Prostate gland (tissue), 2 donors: ENCODE measurements around the gene MAML3. TPM values are rescaled to one million over a fixed set of nuclear protein-coding genes. Genes with fewer than 3 reads are reported as not detected.

Source experiments
- DNase-seq: peaks from one replicate; pipeline ENCODE4 v3.0.0-alpha.2; 2019; ENCODE audit warnings: low spot score
- H3K27ac ChIP-seq, 2 donors: fragments of 200-600 bp; sonication (generic); 2 replicates each; pipeline ENCODE4 v1.5.1; 2017 to 2019
- H3K27me3 ChIP-seq: fragments of 200-600 bp; sonication (generic); replicated peaks from 2 replicates; pipeline ENCODE4 v1.5.1; 2019; ENCODE audit not compliant: insufficient read depth
- H3K36me3 ChIP-seq, 2 donors: fragments of 200-600 bp; sonication (generic); 1 replicate in 1 of 2; 2 replicates in 1 of 2; pipeline versions ENCODE4 v1.5.1 to v1.8.1; 2017 to 2019
- H3K4me1 ChIP-seq: fragments of 200-600 bp; sonication (generic); replicated peaks from 2 replicates; pipeline ENCODE4 v1.5.1; 2019
- H3K4me3 ChIP-seq, 2 donors: fragments of 200-600 bp; sonication (generic); 2 replicates each; pipeline ENCODE4 v1.5.1; 2017 to 2019
- H3K9me3 ChIP-seq: fragments of 200-600 bp; sonication (generic); 2 replicates; pipeline ENCODE4 v1.5.1; 2017
- POLR2A ChIP-seq: fragments of 450-650 bp; IDR thresholded peaks from one replicate; pipeline ENCODE4 v1.6.1; 2016; ENCODE audit warnings: antibody characterized with exemption, mild to moderate bottlenecking
- POLR2AphosphoS5 ChIP-seq: sonication (generic); formaldehyde crosslinking; IDR thresholded peaks from one replicate; pipeline ENCODE4 v1.6.1; 2017; ENCODE audit warnings: antibody characterized with exemption
- WGBS: methylation state at CpG from one replicate; pipeline ENCODE4 v1.1.5; 2018; 5-methylcytosine and 5-hydroxymethylcytosine counted together
- intact Hi-C: fragments of 100-400 bp; cut with DNase I; formaldehyde crosslinking; loops from one replicate; pipeline ENCODE4 v1.14.2; 2022
- total RNA-seq, 2 donors: library from RNA; depleted of rRNA; stranded (reverse); fragments of >200 nt; gene quantifications; one replicate each; pipeline ENCODE4 v1.1.0, GENCODE V29; 2016
- TF ChIP-seq, protein P1 (sequence below), 4 experiments: fragments of 200-600 bp in 2 of 4; fragments of 450-650 bp in 2 of 4; sonication (generic) in 2 of 4; IDR thresholded peaks; 1 replicate in 3 of 4; 2 replicates in 1 of 4; pipeline ENCODE4 v1.5.1; 2016 to 2019; ENCODE audit warnings: antibody characterized with exemption in 4 of 4, mild to moderate bottlenecking in 2 of 4, moderate library complexity in 2 of 4

MAML3 gene
- total RNA-seq, 2 donors from 2014 or later, result 15.0 to 30.6 TPM

DNA sequence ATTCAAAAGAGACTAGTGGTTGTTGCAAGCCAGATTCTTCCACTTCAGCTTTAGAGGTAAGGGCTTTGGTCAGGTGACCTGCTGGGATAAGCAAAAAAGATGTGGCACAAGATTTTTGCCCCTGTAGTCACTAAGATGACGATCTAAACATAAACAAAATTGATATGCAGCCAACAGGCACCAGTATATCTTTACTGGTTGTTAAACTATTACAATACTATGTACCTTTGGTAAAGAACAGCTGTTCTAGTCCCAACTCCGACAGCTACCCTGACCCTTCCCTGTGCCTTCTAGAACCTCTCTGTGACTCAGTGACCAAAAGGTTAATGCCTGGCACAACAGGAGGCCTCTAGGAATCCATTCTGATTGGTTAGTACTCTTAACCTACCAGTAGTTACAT lies 428.7 kb downstream of the MAML3 start:
- Histone ChIP-seq H3K4me1 (no peaks in the 10 kb centered on the region), H3K4me3 (no peak overlapping the region), H3K27ac (no peak overlapping the region), H3K27me3 (no peaks in the 10 kb centered on the region), H3K36me3 (no peaks in the 10 kb centered on the region), H3K9me3 (no peaks in the 10 kb centered on the region)
- TF ChIP-seq POLR2A (no peak), POLR2AphosphoS5 (no peak)
- TF ChIP-seq, protein P1, sequence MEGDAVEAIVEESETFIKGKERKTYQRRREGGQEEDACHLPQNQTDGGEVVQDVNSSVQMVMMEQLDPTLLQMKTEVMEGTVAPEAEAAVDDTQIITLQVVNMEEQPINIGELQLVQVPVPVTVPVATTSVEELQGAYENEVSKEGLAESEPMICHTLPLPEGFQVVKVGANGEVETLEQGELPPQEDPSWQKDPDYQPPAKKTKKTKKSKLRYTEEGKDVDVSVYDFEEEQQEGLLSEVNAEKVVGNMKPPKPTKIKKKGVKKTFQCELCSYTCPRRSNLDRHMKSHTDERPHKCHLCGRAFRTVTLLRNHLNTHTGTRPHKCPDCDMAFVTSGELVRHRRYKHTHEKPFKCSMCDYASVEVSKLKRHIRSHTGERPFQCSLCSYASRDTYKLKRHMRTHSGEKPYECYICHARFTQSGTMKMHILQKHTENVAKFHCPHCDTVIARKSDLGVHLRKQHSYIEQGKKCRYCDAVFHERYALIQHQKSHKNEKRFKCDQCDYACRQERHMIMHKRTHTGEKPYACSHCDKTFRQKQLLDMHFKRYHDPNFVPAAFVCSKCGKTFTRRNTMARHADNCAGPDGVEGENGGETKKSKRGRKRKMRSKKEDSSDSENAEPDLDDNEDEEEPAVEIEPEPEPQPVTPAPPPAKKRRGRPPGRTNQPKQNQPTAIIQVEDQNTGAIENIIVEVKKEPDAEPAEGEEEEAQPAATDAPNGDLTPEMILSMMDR (IDR thresholded peaks at IDR 0.05), result no peak
- no peak for DNase-seq
- WGBS, result 89% methylated on average over 2 of the region's 2 CpGs
- intact Hi-C loops, result no loop called here

DNA sequence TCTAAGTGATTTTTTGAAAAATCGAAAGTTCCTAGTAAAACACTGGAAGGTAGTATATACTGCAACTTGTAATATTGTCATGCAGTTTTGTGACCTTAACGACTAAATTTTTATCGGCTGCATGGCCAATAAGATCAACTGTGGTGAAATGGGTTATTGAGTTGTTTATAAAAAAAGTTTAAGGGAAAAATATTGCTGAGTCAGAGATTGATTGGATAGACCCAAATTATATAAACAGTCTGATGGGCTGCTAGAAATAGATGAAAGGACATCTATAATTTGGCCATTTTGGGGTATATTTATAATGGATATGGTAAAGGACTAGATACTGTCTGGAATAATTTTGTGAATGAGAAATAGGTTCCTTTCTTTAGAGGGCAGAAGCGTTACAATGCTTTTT lies 432.2 kb downstream of the MAML3 start:
- Histone ChIP-seq H3K27me3 (no peaks in the 10 kb centered on the region), H3K4me3 (no peak overlapping the region), H3K27ac (no peak overlapping the region), H3K36me3 (peaks cover 0 to 4% of the 10 kb centered on the region in 2 donors), H3K4me1 (no peaks in the 10 kb centered on the region), H3K9me3 (no peaks in the 10 kb centered on the region)
- intact Hi-C loops, result no loop called here
- WGBS, result 84% methylated on average over 4 of the region's 4 CpGs
- no peak for DNase-seq
- TF ChIP-seq, protein P1 (IDR thresholded peaks at IDR 0.05), result no peak

DNA sequence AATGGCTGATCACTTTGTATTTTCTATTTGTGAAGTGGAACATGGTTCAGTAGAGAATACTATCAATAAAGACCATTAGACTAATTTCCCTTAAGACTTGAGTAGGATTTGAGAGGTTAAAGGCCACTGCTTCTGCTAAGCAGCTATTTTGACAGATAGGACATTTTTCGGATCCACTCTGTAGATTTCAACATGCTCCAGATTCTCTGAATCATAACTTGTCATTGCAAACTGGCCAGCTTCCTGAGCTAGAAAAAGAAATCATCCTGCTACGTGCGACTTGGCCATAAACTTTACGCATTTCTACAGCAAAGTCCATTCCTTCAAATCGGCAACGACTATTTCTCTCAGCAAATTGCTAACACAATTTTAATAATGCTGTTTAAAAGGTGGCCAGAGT lies 433.2 kb downstream of the MAML3 start:
- DNase-seq, result no peak
- WGBS, result 82% methylated on average over 6 of the region's 6 CpGs
- Histone ChIP-seq H3K9me3 (no peaks in the 10 kb centered on the region), H3K4me3 (no peak overlapping the region), H3K36me3 (peaks cover 0 to 4% of the 10 kb centered on the region in 2 donors), H3K4me1 (no peaks in the 10 kb centered on the region), H3K27ac (no peak overlapping the region), H3K27me3 (no peaks in the 10 kb centered on the region)
- TF ChIP-seq, protein P1 (IDR thresholded peaks at IDR 0.05), result no peak
- intact Hi-C loops, result no loop called here

DNA sequence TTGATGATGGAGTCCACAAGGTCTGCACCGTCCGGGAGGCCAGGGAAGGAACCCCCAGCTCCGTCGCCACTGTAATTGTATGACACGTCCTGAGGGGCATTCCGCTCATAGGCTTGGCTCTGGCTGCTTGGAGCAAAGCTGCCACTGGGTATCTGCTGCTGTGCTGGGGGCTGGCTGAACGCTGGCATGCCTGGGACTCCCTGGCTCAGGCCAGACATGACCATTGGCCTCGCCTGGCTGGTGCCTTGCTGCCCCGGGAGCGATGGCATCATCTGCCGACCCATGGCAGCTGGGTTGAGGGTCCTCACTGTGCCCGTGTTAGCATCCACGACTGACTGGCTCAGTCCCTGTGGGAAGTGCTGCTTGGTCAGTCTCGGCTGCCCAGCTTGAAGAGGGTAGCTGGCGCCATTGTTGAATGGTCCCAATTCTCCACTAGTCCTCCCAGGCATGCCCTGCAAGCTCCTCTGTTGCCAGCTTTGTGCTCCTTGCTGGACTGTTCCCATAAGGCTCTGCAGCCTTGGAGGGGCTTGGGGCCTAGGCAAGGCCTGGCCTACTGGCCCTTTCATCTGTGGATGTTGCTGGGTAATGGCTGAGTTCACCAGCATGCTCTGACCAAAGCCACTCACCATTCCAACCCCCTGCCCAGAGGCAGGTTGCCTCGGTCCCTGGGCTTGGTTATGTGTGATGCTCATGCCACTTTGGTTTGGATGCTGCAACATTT lies 434.4 kb downstream of the MAML3 start:
- no peaks in the 10 kb centered on the region for H3K9me3 ChIP-seq
- peaks cover 0 to 4% of the 10 kb centered on the region in 2 donors for H3K36me3 ChIP-seq
- intact Hi-C loops, result no loop called here
- TF ChIP-seq, protein P1 (IDR thresholded peaks at IDR 0.05), result no peak
- TF ChIP-seq POLR2A, result no peak
- no peak for TF ChIP-seq POLR2AphosphoS5
- WGBS, result 92% methylated on average over 16 of the region's 16 CpGs
- H3K27me3 ChIP-seq, result no peaks in the 10 kb centered on the region
- H3K27ac ChIP-seq, result no peak overlapping the region
- no peak overlapping the region for H3K4me3 ChIP-seq
- no peak for DNase-seq
- no peaks in the 10 kb centered on the region for H3K4me1 ChIP-seq

DNA sequence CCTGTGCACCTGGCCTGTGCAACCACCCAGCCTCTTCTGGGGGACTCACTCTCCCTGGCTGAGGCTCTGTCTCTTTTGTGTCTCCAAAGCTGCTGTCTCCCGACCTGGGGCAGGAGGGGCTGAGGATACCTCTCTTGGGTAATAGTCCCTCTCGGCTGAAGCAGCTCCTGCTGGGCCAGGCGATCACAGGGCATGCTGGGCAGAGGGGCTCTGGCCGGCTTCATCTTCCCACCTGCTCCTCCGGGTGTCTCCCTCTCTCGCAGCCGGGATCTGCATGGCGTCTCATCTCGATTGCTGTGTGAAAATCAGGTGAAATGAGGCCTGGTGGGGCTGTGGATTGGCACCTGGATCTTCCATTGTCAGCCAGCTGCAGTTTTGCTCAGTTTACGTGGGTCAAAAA lies 435.2 kb downstream of the MAML3 start:
- H3K4me1 ChIP-seq, result no peaks in the 10 kb centered on the region
- no peak for DNase-seq
- H3K27me3 ChIP-seq, result no peaks in the 10 kb centered on the region
- WGBS, result 82% methylated on average over 10 of the region's 10 CpGs
- no peak for TF ChIP-seq POLR2AphosphoS5
- H3K4me3 ChIP-seq, result no peak overlapping the region
- peaks cover 0 to 4% of the 10 kb centered on the region in 2 donors for H3K36me3 ChIP-seq
- intact Hi-C loops, result no loop called here
- no peak overlapping the region for H3K27ac ChIP-seq
- H3K9me3 ChIP-seq, result no peaks in the 10 kb centered on the region
